SK-MEL-5 (cell line): Measurements from ENCODE around the gene SEMA7A. TPM values are rescaled to one million over a fixed set of nuclear protein-coding genes. Genes with fewer than 3 reads are reported as not detected.

Experiments
- DNase-seq: peaks from one replicate; pipeline ENCODE4 v3.0.0-alpha.2; 2016; ENCODE audit warnings: low read depth, low spot score
- in situ Hi-C: cut with HindIII; loops from 2 replicates; pipeline ENCODE4 v1.10.0; 2016; ENCODE audit warnings: low sequenced_read_pairs, high pct_unique_total_duplicates, low pct_unique_long_range_greater_than_20kb
- total RNA-seq: library from RNA; depleted of rRNA; stranded (reverse); fragments of >200 nt; shearing (Covaris generic); gene quantifications from 2 replicates; pipeline ENCODE4 v1.2.3, GENCODE V29; 2014

Gene SEMA7A
- total RNA-seq, 1 experiment from 2014 or later, result 15.5 TPM

DNA sequence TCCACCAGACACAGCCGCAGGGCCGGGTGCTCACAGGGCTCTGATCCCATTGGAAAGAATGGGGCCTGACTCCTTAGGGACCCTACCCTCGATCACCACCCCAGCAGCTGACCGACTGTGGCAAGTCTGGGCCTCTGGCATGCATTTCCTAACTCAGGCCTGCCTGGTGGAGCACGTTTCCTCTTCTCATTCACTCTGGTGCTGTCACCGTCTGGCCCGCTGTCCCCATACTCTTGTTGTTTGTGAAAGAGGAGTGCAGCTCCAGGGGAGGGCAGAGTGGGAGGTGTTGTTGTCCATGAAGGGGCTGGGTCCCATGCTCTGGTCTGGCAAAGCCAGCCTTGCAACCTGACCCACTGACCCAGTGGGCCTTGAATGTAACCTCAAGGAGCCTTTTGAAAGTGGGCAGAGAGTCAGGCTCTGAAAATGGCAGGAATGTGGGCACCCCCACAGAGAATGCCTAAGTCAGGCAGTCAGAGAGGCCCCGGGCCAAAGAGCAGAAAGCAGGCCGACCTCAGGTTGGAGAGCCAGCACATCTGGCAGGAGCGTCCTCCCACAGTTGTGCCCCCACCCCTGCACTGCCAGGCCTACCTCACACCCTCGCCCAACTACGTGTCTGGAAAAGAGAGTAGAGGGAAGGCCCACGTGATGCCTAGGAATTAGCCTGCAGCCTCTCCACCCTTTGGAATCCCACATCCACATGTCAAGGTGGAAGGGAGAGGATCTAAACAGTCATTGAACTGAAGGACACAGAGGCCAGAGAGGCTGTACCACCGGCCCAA is 10.9 kb downstream of the SEMA7A start:
- peak; percentile 80 for DNase-seq
- in situ Hi-C loops, result no loop called here

DNA sequence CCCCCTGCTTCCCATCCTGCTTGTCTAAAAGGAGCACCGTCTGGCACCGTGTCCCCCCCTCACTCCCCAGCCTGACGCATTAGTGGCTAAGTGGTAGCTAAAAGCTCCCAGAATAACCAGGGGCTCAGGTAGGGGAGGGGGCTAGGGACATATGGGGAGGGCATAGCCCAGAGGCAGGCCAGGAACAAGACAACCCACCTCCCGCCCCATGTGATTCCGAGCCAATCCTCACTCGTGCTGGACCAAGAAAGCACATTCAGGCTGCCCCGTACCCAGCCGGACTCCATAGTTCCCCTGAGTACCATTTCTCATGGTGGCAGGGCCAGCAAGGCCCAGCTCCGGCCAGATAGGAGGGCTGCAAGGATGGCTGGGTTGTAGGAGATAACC is 11.5 kb downstream of the SEMA7A start:
- in situ Hi-C loops, result no loop called here
- DNase-seq, result no peak

DNA sequence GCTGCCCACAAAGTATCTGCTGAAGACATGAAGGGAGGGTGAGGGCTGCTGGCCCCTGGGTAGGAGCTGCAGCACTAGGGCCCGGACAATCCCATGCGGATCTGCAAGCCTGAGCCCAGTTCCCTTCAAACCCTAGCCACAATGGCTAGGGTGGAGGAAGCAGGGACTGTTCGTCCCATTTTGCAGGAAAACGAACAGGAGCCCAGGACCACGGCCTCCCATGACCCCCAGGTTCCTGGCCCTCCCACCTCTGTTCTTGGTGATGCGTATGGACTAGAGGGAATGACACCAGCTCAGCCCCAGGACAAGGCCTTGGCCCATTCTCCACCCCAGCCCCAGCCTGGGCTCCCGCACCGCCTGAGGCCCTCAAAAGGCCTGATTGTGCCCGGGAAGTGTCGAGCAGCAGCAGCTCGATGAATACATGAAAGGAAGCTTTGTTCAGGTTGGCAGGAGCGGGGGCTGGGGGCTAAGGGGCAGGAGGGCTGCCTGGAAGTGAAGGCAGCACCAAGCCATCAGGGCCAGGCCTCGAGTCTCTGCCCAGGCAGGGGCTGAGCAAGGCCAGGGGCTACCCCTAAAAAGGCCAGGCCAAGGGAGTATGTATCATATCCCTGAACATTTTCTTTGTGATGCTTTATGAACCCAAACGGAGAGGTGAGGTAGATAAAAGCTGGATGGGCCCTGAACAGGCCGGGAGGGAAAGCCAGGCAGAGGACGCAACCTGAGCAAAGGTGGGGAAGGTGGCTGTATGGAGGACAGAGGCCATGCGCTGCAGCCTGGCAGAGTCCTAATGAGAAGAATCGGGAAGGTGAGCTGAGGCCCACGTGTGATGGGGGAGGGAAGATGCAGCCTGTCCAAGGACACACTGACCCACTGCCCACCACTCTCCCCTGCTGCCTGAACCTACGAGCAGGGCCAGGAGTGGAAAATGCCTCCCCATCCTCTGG is 12.2 kb downstream of the SEMA7A start:
- peak; percentile 95 for DNase-seq
- in situ Hi-C loops, result no loop called here

DNA sequence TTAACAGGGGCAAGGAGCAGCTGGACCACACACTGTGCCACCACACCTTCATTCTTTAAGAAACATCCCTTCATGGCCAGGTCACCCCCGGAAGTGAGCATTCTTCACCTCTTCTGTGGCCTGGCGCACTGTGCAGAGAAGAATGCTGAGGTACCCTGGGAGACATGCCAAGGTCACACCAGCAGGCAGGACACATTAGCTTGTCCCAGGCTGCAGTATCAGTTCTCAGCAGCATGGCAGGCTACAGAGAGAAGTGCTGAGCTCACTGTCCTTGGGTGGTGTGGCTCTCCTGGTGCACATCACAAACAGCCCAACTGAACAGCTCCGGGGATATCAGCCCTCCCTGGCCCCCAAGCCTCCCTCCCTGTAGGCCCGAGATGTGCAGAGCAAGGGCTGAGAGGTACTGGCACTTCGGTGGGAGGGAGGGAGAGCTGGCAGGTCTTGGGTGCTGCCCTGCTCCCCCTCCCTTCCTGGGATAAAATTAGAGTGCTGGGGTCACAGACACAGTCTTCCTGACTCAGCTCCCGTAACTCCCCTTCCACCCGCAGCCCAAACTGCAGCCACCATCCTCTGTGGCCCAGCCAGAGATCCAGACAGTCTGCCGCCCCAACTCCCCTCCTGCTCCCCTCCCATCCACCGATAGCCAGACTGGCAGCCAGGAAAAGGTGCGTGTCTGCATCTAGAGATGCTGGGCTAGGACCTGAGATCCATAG is 13.4 kb downstream of the SEMA7A start:
- DNase-seq, result no peak

DNA sequence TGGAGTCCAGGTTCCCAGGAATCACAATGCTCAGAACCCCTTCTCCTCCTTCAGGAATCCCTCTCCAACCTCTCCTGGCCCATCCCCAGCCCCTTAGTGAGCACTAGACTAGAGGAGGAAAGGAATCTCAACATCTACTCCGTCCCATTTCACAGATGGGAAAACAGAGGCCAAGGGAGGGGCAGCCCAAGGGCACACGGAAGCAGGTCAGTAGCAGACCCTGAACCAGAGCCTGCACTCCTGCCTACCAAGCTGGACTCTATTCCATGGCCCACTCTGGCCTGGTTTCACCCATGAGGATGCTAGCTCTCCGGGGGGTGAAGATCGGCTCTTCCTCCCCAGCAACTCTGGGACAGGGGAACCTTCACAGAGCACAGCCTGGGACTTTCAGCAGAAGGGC is 14.3 kb downstream of the SEMA7A start:
- no peak for DNase-seq
- in situ Hi-C loops, result no loop called here

More for the DNA sequence above, 13.4 kb downstream of the SEMA7A start:
- in situ Hi-C loops, result no loop called here

DNA sequence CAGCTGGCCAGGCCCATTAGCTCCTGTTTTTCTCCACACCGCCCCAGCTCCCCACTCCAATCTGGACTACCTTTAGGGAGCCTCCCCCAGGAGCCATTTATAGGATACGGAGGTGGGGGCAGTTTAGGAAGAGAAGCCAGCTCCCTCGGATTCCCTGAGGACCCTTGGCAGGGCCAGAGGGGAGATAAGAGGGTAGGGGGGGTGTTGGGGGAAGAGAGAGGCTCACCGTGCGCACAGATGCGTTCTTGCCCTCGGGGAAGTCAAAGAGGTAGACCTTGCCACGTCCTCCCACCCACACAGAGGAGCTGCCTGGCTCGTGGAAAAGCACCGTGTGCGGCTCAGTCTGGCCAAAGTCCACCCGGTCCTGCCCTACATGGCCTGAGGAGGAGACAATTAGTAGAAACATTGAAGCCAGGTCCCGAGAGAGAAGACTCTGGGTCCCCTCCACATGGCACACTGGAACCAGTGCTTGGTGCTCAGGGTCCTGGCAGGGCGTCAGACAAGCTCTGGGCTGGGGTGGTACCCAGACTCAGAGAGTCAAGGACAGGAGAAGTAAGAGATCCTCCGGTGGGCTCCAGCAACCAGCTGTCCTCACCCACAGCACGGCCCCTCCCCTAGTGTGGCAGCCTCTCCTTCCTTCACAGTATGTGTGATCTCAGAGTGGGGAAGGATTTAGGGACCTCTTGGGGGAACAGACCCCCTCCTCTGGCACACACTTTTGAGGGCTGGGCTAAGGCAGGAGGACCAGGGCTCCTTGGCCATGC is 15.0 kb downstream of the SEMA7A start:
- in situ Hi-C loops, result no loop called here
- no peak for DNase-seq

DNA sequence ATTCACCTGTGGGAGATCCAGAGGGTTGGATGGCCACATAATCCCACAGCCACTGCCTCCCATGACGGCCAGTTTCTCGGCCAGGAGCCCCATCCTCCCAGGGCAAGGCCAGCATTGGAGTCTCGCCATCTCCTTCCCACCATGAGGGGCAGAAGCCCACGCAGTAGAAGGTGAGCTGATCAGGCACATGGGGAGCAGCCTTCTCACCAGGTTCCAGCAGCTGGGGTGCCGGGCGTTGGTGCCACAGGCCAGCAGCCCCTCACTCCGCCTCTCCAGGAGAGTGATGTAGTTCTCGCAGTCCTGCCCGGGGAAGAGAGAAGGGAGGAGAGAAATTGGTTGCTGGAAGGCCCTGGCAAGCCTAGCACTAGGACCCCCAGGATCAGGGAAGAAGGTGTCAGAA is 16.1 kb downstream of the SEMA7A start:
- no peak for DNase-seq

DNA sequence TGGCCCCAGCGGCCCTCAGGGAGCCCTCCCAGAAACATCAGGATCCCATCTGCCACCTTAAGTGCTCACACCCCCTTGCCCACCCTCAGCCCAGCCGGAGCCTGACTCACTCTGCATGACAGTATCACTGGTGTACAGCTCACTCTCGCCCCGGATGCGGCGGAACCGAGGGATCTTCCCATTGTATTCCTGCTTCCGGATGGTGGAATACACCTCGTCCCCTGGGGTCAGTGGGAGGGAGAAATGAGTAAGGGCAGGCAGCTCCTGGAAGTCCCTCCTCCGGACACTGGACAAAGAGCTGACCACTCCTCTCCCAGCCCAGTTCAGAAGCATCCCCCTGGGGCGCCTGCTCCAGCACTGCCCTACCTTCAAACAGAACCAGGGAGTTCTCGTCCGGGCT is 16.5 kb downstream of the SEMA7A start:
- DNase-seq, result no peak
- in situ Hi-C loops, result no loop called here

More for the DNA sequence above, 16.1 kb downstream of the SEMA7A start:
- in situ Hi-C loops, result no loop called here

DNA sequence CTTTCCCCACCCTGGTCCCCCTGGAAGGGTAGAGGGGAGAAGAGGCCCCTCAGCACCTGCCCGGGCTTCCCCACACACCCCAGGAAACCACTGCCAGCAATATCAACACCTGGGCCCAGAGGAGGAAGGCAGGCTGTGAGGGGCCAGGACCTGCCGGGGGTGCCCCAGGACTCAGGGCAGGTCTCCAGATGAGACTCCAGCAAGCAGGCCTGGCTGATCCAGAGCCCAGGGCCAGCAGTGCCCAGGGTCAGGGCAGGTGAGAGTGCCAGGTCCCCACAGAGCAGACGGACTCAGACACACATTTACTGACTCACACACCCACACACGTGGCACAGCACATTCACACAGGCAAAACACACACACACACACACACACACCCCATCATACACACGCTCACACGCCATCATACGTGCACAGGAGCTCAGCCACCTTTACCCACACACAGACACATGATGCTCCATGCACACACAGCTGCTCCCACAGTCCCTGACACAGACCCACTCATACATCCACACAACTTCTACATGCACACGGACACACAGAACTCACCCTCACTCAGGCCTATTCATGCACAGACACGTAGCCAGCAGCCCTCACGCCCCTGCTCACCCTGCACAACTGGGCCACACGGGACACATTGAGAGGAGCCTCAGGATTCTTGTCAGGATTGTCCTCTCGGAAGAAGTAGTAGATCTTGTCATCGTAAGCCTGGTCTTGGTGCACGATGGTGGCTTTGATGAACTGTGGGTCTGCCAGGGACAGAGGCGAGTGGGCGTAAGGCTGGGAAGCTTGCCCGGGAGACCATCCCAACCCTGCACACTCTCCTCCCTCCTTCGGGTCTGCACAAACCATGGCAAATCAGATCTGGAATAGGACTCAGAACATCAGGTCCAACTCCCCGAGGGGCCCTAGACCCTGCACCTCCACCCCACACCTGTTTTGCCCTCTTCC is 17.5 kb downstream of the SEMA7A start:
- in situ Hi-C loops, result no loop called here
- DNase-seq, result no peak

DNA sequence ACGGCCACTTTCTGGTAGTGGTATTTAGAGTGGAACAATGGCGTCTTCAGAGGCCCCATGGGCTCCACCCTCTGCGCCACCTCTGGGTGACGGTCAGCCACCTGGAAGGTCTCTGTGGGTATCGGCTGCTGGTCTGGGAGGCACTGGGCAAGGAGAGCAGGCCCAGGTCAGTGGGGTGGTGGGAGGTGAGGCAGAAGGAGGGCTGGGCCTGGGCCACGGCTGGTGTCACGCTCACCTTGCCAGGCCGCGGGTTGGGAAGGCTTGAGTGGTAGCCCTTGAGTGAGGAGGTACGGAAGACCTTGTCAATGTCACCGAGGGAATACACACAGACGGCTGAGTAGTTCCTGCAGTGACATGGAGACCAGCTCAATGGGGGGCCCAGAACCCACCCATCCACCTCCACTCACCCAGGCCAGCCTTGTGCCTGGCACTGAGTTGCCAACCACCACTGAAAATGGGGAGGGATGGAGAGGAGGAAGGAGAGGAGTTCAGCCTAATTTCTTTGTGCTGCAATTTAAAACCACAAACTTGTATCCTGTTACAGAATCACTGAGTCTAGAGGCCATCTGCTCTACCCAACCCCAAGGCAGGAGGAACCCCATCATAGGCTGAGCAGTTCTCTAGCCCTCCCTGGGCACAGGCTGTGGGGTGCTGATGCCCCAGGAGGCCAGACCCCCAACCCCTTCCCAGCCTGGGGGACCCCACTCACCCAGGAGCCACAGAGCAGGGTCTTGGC is 19.0 kb downstream of the SEMA7A start:
- in situ Hi-C loops, result no loop called here
- DNase-seq, result no peak

DNA sequence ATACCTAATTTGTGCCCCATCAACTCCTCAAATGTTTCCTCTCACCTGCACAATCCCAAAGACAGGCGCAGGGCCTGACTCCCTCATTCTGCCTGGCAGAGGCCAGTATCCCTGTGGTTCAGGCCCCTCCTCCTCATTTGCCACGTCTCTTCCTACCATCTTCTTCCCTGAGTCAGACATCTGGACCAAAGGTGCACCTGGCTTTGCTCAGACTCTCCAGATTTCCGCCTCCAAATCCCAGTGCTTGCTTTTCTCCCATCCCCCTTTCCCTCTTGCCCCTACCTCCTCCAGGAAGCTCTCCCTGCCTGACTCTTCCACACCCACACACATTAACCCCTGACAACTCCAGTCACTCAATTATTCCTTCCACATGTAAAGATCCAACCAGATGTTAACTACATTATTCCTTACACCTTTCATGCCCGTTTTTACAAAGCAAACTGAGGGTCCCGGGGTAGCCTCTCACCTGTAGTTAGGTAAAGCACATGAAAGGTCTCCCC is 19.6 kb downstream of the SEMA7A start:
- in situ Hi-C loops, result no loop called here
- no peak for DNase-seq

DNA sequence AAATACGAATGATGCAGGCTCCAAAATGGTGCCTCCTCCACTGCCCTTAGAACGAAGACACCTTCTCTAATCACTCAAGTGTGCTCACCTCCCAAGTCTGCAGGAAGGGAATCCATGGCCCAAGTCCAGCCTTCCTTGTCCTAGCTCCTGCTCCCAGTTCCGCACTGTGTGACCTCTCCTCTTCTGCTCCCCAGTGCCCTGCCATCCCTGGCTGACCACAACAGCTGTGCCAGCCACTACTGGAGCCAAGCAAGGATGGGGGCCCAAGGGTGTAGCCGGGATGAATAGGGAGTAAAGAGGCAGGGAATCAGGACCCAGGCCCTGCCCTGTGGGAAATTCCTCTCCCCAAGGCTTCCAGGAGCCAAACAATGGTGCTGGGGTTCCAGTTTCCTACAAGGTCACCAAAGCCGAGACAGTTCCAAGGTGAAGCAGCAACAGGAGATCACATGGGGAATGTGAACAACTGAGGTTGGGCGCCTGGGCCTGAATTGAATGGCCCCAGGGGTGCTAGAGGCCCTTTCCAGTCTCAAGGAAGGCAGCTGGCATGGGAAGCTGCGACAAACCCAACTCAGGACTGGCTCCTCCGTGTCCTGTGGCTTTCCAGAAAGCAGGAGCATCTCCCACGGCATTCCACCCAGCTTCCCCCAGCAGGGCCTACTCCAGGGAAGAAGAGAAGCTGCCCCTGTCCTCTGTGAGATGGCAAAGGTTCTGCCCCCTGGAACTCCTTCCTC is 20.2 kb downstream of the SEMA7A start:
- DNase-seq, result no peak
- in situ Hi-C loops, result no loop called here

DNA sequence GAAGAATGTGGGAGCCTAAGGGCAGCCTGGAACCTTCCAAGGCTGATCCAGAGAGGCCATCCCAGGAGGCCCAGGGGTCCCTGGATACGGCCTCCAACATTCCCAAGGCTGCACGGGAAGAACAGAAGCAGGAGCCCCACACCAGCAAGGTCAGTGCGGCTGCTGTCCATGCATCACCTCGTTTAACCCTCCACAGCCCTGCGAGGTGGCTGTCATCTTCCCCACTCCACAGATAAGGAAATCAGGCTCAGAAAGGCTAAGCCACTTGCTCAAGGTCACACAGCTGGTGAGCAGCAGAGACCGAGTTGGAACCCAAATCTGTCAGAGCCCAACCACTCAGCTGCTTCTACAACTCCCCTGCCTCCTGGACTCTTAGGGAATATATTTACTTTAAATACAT is 21.6 kb downstream of the SEMA7A start:
- in situ Hi-C loops, result no loop called here
- no peak for DNase-seq

DNA sequence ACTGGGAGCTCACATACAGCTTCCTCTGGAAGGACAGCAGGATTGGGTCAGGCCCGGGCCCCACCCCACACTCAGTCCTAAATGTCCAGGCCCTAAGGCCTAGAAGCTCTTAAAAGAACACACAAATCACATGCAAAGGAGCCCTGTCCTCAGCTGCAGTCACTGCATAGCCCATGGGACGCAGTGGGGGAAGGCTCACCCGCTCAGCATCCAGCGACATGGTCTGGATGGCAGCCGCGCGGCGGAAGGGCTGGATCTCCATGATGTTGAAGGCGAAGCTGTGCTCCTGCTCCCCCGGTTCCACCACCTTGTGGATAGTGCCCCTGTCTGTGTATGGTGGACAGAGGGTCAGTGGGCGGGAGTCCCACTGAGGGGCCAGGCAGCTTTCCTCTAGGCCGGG is 22.1 kb downstream of the SEMA7A start:
- DNase-seq, result no peak
- in situ Hi-C loops, result no loop called here

DNA sequence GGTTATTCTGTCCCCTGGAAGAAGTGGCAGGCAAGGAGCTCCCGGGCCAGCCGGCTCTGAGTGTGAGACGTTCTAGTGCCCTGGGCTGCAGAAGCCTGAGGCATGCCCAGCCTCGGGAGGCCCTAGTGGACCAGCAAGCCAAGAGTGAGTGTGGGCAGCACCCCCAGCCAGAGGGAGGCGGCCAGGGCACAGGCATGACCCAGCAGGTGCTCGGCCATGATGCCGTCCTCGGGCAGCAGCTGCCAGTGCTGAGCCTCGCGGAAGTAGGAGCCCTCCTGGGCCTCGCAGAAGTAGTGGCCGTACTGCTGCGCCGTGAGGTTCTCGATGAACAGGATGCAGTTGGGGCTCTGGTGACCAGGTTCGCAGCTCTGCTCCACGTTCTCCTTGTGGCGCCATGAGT is 23.3 kb downstream of the SEMA7A start:
- in situ Hi-C loops, result no loop called here

More for the DNA sequence above, 23.3 kb downstream of the SEMA7A start:
- DNase-seq, result no peak
